Cardiac muscle cell (in vitro differentiated cells and primary cell): ENCODE results near the gene MYO1B. TPM values are rescaled to one million over a fixed set of nuclear protein-coding genes. Genes with fewer than 3 reads are reported as not detected.

Experiments
- DNase-seq, 2 donors: peaks; one replicate each; pipeline versions ENCODE4 v3.0.0 to v3.0.0-alpha.2; 2010 to 2017; ENCODE audit warnings: low read depth in 1 of 2, low spot score in 1 of 2
- H3K27ac ChIP-seq: fragments of 200-600 bp; sonication (generic); 2 replicates; pipeline ENCODE4 v1.5.1; 2016
- H3K27me3 ChIP-seq: fragments of 200-600 bp; sonication (generic); 2 replicates; pipeline ENCODE4 v1.6.0; 2016; ENCODE audit warnings: control low read depth
- H3K36me3 ChIP-seq: fragments of 200-600 bp; sonication (generic); 2 replicates; pipeline ENCODE4 v1.5.1; 2016; ENCODE audit warnings: control low read depth
- H3K4me1 ChIP-seq: fragments of 200-600 bp; sonication (generic); 2 replicates; pipeline ENCODE4 v1.8.1; 2017; ENCODE audit warnings: low read depth, mild to moderate bottlenecking, mixed run types
- H3K4me3 ChIP-seq: fragments of 200-600 bp; sonication (generic); 2 replicates; pipeline ENCODE4 v1.5.1; 2016; ENCODE audit warnings: mild to moderate bottlenecking
- H3K9me3 ChIP-seq: fragments of 200-600 bp; sonication (generic); 2 replicates; pipeline ENCODE4 v1.5.1; 2017; ENCODE audit warnings: low read depth, mild to moderate bottlenecking, control low read depth
- polyA plus RNA-seq: library from polyadenylated mRNA; unstranded; fragments of >200 nt; fragmentation: Nextera tagmentation; extraction: Ambion mirVana; gene quantifications from 2 replicates; pipeline ENCODE4 v1.2.1, GENCODE V29; 2016
- total RNA-seq: library from RNA; depleted of rRNA; stranded (reverse); fragments of >200 nt; gene quantifications from 2 replicates; pipeline ENCODE4 v1.2.3, GENCODE V29; 2016
- TF ChIP-seq, protein P1 (sequence below): IDR thresholded peaks from 2 replicates; pipeline ENCODE4 v1.5.1; 2012; ENCODE audit warnings: low read depth, mild to moderate bottlenecking, low read length

Gene MYO1B
- 38.8 and 44.5 TPM in 2 replicates for total RNA-seq
- polyA plus RNA-seq = 33.1 and 35.8 TPM in 2 replicates

DNA sequence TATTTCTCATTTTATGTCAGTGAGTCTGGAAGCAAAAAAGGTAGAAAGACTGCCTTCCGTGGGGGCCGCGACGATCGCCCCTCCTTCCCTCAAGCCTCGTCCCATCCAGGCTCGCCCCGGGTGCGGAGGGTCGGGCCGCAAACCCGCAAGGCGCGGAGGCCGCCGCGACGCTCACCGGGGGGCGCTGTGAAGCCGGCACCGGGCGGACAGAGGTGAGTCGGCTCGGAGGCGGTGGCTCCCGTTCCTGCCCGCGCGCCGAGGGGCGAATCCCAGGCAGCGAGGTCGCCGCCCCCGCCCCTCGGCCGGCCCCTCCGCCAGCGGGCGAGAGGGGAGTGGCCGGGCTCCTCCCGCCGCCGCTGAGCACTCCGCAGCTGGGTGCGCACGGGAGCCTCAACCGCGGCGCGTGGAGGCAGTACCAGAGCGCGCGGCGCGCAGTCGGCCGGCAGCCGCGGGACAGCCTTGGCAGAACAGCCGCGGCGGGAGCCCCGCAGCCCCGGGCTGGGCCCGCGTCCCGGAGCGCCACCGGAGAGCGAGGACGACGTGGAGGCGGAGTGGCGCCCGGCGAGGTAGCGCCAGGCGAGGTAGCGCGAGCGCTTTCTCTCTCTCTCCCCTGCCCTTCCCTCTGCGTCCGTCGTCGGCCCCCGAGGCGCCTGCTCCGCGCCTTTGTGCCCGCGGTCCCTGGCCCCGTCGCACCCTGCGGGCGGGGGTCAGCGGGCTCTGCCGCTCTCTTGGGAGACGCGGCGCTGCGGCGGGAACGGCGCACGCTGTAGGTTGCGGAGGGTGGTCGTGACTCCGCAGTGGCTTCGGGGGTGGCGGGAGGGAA, at the start of gene MYO1B:
MYO1B (plus strand) TSS at position 359 of the 823 bp plus-strand sequence. CDS start 31,492 bp downstream, outside the sequence.
- H3K9me3 ChIP-seq = no peaks in the 10 kb centered on the region
- peak; percentile 90 to 95 for DNase-seq
- peak within 1 kb of the TSS; percentile 85 for H3K27ac ChIP-seq
- no peaks in the 10 kb centered on the region for H3K36me3 ChIP-seq
- H3K4me1 ChIP-seq = peaks cover 18% of the 10 kb centered on the region
- H3K4me3 ChIP-seq = peak within 1 kb of the TSS; percentile 76
- TF ChIP-seq, protein P1, sequence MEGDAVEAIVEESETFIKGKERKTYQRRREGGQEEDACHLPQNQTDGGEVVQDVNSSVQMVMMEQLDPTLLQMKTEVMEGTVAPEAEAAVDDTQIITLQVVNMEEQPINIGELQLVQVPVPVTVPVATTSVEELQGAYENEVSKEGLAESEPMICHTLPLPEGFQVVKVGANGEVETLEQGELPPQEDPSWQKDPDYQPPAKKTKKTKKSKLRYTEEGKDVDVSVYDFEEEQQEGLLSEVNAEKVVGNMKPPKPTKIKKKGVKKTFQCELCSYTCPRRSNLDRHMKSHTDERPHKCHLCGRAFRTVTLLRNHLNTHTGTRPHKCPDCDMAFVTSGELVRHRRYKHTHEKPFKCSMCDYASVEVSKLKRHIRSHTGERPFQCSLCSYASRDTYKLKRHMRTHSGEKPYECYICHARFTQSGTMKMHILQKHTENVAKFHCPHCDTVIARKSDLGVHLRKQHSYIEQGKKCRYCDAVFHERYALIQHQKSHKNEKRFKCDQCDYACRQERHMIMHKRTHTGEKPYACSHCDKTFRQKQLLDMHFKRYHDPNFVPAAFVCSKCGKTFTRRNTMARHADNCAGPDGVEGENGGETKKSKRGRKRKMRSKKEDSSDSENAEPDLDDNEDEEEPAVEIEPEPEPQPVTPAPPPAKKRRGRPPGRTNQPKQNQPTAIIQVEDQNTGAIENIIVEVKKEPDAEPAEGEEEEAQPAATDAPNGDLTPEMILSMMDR = peak; percentile 58
- H3K27me3 ChIP-seq = no peaks in the 10 kb centered on the region

DNA sequence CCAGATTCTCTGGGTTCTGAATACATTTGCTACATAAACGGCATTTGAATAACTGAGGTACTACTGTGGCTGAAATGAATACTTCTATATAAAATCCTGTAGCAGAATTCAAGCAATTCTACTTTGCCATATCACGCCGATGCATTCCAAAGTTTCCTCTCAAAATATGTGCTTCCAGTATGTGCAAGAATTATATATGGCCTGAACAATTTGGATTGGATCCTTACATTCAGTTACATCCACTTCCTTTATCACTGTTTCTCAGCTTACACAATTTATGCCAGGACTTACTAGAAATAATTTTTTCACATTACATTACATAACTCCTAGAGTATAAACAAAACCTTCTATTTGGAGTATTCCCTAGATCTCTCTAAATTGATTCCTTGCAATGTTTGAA, 48.1 kb upstream of the MYO1B start:
- TF ChIP-seq, protein P1 = no peak
- H3K27ac ChIP-seq = no peak overlapping the region
- no peaks in the 10 kb centered on the region for H3K4me1 ChIP-seq
- no peaks in the 10 kb centered on the region for H3K27me3 ChIP-seq
- DNase-seq = no peak
- no peak overlapping the region for H3K4me3 ChIP-seq
- no peaks in the 10 kb centered on the region for H3K36me3 ChIP-seq
- no peaks in the 10 kb centered on the region for H3K9me3 ChIP-seq

DNA sequence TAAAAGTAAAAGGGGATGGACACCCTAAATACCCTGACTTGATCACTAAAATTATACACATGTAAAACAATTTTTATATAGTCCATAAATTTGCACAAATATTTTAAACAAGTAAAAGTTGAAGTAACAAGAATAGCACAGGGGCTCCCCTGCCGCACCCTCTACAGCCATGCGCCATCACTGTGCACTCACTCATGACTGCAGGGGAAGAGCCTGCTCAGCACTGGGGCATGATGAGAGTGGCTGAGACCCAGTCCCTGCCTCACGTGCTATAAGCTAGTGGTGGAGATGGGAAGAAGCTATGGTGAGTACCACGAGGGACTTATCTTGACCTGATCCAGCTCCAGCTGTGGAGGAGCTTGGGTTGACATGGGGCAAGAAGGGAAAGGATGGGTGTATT, 46.9 kb upstream of the MYO1B start:
- H3K27ac ChIP-seq = no peak overlapping the region
- TF ChIP-seq, protein P1 = no peak
- H3K9me3 ChIP-seq = no peaks in the 10 kb centered on the region
- H3K4me3 ChIP-seq = no peak overlapping the region
- no peak for DNase-seq
- H3K4me1 ChIP-seq = no peaks in the 10 kb centered on the region
- H3K27me3 ChIP-seq = no peaks in the 10 kb centered on the region
- H3K36me3 ChIP-seq = no peaks in the 10 kb centered on the region

DNA sequence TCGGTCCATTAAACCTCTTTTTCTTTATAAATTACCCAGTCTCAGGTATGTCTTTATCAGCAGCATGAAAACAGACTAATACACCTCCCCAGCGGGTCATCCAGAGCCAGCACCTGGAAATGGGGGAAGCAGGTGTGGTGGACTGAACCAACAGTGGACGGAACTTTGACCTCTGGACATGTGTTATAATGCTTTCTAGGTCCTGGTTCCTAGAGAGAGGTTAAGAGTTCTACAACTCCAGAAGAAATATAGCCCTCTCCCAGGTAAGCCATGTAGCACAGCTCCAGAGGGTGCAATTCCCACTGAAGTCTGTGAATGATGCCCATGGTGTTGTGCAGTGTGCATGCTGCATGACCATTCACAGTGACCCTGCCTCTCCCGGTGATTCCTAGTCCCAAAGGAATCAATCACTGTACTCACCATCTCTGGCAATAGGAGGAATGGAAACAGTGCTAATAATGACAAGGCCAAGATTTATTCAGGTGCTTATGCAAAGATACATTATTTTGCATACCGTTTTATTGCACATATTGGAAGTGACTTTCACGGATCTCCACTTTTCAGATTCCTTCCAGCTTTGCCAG, 45.2 kb upstream of the MYO1B start:
- H3K27me3 ChIP-seq = no peaks in the 10 kb centered on the region
- no peaks in the 10 kb centered on the region for H3K4me1 ChIP-seq
- H3K36me3 ChIP-seq = no peaks in the 10 kb centered on the region
- H3K4me3 ChIP-seq = no peak overlapping the region
- no peak for DNase-seq
- no peak overlapping the region for H3K27ac ChIP-seq
- TF ChIP-seq, protein P1 = no peak
- no peaks in the 10 kb centered on the region for H3K9me3 ChIP-seq

DNA sequence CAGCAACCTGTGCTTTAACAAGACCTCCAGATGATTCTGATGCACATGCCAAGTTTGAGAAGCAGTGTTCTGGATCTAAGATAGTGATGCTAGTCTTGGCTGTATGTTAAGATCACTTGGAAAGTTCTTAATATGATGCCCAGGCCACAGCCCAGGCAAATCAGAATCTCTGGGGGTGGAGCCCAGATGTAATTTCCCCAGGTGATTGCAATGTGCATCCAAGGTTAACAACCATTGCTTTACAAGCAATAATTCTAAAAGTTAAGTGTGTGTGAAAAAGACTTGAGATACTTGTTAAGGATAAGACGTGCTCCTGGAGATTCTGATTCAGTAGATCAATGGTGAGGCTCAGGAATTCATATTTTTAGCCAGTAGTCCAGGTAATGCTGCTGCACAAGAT, 44.3 kb upstream of the MYO1B start:
- H3K9me3 ChIP-seq = no peaks in the 10 kb centered on the region
- no peaks in the 10 kb centered on the region for H3K27me3 ChIP-seq
- no peak for DNase-seq
- no peak overlapping the region for H3K4me3 ChIP-seq
- TF ChIP-seq, protein P1 = no peak
- no peaks in the 10 kb centered on the region for H3K4me1 ChIP-seq
- H3K27ac ChIP-seq = no peak overlapping the region
- H3K36me3 ChIP-seq = no peaks in the 10 kb centered on the region
